GM10266 (cell line): ENCODE measurements around the gene KCNQ4.
A peak's percentile ranks its signal among the peaks of the same experiment; 100 is the strongest.

ENCODE experiments used
- DNase-seq: peaks from one replicate; pipeline ENCODE4 v3.0.0; 2012; ENCODE audit errors: extremely low spot score
- TF ChIP-seq, protein P1 (sequence below): IDR thresholded peaks from 2 replicates; pipeline ENCODE4 v1.5.1; 2012; ENCODE audit warnings: mild to moderate bottlenecking, low read depth; ENCODE audit not compliant: control insufficient read depth, insufficient read depth; ENCODE audit errors: missing control alignments

Gene KCNQ4

DNA sequence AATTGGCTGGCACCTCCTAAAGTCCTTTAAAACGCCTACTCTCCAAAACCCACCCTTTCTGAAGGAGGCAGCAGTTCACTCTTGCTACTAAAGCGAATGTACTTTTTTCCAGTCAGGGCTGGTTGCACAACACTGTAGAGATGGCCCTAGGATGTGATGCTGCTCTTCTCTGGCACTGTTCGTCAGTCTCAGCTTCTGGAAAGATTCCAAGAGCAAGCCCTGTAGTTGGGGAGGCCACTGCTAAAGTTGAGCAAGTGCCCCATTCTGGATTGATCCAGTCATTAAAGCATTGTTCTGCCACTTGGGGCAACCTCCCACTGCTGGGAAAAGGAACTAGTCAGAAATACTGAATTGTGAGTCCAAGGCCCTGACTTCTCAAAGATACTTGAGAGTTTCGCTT, 28.5 kb upstream of the KCNQ4 start:
- DNase-seq = no peak
- TF ChIP-seq, protein P1, sequence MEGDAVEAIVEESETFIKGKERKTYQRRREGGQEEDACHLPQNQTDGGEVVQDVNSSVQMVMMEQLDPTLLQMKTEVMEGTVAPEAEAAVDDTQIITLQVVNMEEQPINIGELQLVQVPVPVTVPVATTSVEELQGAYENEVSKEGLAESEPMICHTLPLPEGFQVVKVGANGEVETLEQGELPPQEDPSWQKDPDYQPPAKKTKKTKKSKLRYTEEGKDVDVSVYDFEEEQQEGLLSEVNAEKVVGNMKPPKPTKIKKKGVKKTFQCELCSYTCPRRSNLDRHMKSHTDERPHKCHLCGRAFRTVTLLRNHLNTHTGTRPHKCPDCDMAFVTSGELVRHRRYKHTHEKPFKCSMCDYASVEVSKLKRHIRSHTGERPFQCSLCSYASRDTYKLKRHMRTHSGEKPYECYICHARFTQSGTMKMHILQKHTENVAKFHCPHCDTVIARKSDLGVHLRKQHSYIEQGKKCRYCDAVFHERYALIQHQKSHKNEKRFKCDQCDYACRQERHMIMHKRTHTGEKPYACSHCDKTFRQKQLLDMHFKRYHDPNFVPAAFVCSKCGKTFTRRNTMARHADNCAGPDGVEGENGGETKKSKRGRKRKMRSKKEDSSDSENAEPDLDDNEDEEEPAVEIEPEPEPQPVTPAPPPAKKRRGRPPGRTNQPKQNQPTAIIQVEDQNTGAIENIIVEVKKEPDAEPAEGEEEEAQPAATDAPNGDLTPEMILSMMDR = no peak

DNA sequence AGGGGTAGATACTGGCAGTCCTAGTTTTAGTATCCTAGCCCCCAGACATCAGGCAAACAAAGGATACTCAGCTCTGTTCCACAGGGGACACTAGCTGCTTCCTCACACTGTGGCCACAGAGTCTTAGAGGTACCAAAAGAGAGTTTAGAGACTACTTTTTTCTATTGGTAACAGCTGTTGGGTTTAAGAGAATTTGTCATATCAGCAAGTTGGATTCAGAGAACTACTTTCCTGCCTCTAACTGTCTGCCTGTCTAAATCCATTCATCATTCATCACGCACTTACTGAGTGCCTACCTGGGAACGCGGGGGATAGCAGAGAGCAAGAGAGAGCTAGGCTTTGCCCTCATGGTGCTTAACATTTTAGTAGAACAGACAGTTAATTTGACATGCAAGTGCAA, 27.1 kb upstream of the KCNQ4 start:
- no peak for DNase-seq
- TF ChIP-seq, protein P1 = no peak

DNA sequence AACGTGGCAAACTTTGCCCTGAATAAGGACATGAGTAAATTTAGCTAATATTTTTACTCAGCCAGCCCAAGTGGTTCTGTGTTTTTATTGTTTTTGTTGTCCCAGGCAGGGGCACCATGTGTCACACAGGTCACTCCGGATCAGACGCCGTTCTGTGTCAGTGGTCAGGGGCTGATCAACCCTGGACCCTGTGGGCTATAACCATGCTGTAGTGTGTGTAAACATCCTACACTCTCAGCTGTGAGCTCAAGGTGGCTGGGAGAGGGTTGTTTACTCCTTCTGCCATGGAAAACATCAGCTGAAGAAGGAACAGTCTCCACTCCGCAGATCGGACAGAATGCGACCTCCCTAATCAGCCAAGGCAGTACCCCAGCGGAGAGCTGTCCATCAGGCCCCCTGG, 26.5 kb upstream of the KCNQ4 start:
- no peak for DNase-seq
- TF ChIP-seq, protein P1 = no peak

DNA sequence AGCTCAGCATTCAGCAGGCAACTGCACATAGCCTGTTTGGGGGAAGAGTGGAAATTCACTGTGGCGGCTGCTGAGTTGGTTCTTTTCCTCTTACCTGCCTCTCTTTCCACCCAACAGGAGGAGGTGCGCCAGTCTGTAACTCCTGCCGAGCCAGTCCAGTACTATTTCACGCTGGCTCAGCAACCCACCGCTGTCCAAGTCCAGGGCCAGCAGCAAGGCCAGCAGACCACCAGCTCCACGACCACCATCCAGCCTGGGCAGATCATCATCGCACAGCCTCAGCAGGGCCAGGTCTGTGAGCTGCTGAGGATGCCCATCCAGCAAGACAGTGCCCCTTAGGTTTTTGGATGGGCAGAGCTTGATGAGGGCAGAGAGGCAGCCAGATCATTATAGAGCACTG, 25.6 kb upstream of the KCNQ4 start:
- TF ChIP-seq, protein P1 = no peak
- no peak for DNase-seq

DNA sequence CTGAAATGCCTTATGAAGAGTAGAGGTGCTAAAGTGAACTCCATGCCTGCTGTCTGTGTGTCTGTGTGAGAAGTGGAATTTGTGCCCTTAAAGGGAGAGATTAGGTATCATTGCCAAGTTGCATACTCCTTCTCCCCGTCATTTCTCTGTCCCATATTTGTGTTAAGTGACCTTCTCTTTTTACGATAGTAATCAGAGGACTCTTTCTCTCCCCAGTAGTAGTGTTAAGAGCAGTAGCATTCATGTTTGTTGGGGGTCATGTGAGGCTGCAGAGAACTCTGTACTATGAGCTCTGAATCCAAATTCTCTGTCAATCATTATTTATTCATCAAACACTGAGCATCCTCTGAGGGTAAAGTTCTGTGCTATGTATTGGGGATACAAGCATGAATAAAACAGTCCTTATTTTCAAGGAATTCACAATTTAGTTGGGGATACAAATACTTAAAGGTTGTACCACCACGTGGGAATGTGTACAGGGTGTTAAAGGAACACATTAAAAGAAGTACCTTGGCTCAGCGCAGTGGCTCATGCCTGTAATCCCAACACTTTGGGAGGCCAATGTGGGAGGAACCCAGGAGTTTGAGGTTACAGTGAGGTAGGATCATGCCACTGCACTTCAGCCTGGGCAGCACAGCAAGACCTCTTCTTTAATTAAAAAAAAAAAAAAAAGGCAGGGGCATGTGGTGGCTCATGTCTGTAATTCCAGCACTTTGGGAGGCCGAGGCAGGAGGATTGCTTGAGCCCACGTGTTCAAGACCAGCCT, 24.8 kb upstream of the KCNQ4 start:
- TF ChIP-seq, protein P1 = no peak
- no peak for DNase-seq

DNA sequence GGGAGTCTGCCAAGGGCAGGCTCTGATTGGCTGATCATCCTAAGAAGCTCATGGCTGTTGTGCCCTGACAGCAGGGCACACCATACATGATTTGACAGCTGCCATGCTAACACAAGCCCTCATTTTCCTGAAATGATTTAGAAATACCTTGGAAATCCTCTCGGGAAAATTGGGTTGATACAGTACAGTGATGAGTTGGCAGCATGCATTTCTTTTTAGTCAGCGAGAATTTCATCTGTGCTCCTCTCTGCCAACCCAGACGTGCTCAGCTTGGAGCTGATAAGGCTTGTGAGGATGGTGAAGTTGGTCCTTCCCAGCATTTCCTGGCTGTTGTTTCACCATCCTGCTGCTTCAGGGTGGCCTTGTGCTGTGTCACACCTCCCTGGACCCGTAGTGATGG, 22.6 kb upstream of the KCNQ4 start:
- no peak for DNase-seq
- TF ChIP-seq, protein P1 = no peak

DNA sequence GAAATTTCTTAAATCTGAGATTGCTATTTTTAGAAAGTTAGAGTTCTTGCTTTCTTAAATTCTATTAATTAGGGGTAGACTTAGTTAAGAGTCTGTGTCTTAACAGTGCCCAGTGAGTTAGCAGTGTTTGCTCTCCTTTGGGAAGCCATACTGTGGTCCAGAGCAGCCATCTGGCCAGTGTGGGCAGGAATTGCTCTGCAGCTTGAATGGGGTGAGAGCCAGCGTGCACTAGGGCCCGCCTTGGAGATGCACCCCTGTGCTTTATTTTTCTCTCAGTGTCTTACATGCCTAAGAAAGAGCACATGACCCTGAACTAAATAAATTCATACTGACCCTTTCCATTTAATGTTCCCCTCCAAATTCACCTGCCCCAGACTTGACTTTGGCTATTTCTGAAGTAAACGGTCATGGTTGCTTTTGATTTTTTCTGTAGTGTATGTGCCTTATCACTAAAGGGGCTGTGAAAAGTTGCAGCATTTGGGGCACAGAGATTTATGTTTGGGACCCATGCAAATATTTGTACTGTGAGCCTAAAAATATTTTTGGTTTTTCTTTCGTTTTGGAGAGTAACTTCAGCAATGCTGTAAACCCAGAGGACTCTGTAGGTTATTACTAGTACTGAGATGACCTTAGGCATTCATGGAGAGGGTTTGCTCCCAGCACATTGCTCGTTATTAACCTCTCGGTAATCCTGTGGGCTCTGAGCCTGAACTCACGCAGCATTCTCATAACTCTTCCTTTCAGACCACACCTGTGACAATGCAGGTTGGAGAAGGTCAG, 21.3 kb upstream of the KCNQ4 start:
- DNase-seq = peak; percentile 54
- TF ChIP-seq, protein P1 = no peak
